Body of pancreas (tissue), 4 donors: Measurements from ENCODE around the gene YWHAQ. TPM values are rescaled to one million over a fixed set of nuclear protein-coding genes. Genes with fewer than 3 reads are reported as not detected.
"Not testable (repeated sequence)": the region's sequence is repeated elsewhere in the genome, so short reads cannot be mapped to it uniquely, and the experiment has no call there.

Source experiments
- ATAC-seq: fragments of 150-250 bp; one replicate; pipeline ENCODE4 v1.9.1; 2016
- DNase-seq, 4 donors: peaks; one replicate each; pipeline ENCODE4 v3.0.0-alpha.2; 2019
- H3K27ac ChIP-seq, 4 donors: fragments of 200-600 bp; sonication (generic); 1 replicate in 3 of 4; 2 replicates in 1 of 4; pipeline versions ENCODE4 v1.5.1 to v1.6.1; 2016 to 2019; ENCODE audit warnings: mild to moderate bottlenecking in 1 of 4, mixed read lengths in 1 of 4, moderate library complexity in 1 of 4
- H3K27me3 ChIP-seq, 2 donors: fragments of 200-600 bp; sonication (generic); one replicate each; pipeline ENCODE4 v1.6.0; 2016; ENCODE audit warnings: mild to moderate bottlenecking in 1 of 2
- H3K36me3 ChIP-seq, 2 donors: fragments of 200-600 bp; sonication (generic); replicated peaks in 1 of 2; 2 replicates each; pipeline ENCODE4 v1.5.1; 2016; ENCODE audit warnings: low read depth in 2 of 2; ENCODE audit not compliant: insufficient read depth in 1 of 2
- H3K4me1 ChIP-seq: fragments of 200-600 bp; sonication (generic); one replicate; pipeline ENCODE4 v1.6.0; 2016
- H3K4me3 ChIP-seq, 2 donors: fragments of 200-600 bp; sonication (generic); 1 replicate in 1 of 2; 2 replicates in 1 of 2; pipeline ENCODE4 v1.5.1; 2016 to 2019
- H3K9me3 ChIP-seq, 3 donors: fragments of 200-600 bp; sonication (generic); 1 replicate in 2 of 3; 2 replicates in 1 of 3; pipeline ENCODE4 v1.5.1; 2016
- POLR2A ChIP-seq, 3 donors: fragments of 450-650 bp; IDR thresholded peaks; one replicate each; pipeline ENCODE4 v1.6.1; 2016; ENCODE audit warnings: antibody characterized with exemption in 3 of 3, mild to moderate bottlenecking in 2 of 3
- WGBS, 2 donors: methylation state at CpG; one replicate each; pipeline ENCODE4 v1.1.5; 2017; 5-methylcytosine and 5-hydroxymethylcytosine counted together
- intact Hi-C: fragments of 100-400 bp; cut with DNase I; formaldehyde crosslinking; loops from one replicate; pipeline ENCODE4 v1.15.1; 2023
- total RNA-seq, 2 donors: library from RNA; depleted of rRNA; stranded (reverse); fragments of >200 nt; gene quantifications; one replicate each; pipeline ENCODE4 v1.1.0, GENCODE V29; 2016
- TF ChIP-seq, protein P1 (sequence below), 7 experiments: fragments of 450-650 bp in 4 of 7; fragments of 200-600 bp in 3 of 7; sonication (generic) in 3 of 7; IDR thresholded peaks; one replicate each; pipeline ENCODE4 v1.5.1; 2016 to 2019; ENCODE audit warnings: antibody characterized with exemption in 7 of 7

Gene YWHAQ
- total RNA-seq, 2 donors from 2014 or later = 69.2 to 132 TPM

DNA sequence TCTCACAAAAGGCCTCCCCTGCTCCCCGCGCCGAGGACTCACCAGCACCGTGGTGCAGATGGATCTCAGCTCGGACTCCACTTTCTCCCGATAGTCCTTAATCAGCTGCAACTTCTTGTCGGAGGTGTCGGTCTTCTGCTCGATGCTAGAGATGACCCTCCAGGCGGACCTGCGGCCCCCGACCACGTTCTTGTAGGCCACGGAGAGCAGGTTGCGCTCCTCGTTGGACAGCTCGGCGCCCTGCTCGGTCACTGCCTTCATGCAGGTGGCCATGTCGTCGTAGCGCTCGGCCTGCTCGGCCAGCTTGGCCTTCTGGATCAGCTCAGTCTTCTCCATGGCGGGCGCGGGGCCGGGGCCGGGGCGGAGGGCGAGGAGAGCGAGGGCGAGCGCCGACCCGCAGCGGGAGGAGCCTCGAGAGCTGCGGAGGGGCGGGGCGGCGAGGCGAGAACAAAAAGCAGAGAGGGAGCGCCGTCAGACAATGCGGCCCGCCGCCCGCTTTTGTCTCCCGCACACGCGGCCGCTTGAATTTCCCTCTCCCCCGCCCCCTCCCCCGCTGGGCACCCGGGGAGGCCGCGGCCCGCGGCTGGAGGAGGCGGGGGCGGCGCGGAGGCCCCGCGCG is 571 bp downstream of the YWHAQ start:
- H3K27ac ChIP-seq = peak overlapping the region; percentile 87 to 98 (median 94)
- peak overlapping the region; percentile 55 to 73 for H3K4me3 ChIP-seq
- peaks cover 43% of the 10 kb centered on the region for H3K4me1 ChIP-seq
- intact Hi-C loops = no loop called here
- no peak for TF ChIP-seq POLR2A (IDR thresholded peaks at IDR 0.05)
- TF ChIP-seq, protein P1, sequence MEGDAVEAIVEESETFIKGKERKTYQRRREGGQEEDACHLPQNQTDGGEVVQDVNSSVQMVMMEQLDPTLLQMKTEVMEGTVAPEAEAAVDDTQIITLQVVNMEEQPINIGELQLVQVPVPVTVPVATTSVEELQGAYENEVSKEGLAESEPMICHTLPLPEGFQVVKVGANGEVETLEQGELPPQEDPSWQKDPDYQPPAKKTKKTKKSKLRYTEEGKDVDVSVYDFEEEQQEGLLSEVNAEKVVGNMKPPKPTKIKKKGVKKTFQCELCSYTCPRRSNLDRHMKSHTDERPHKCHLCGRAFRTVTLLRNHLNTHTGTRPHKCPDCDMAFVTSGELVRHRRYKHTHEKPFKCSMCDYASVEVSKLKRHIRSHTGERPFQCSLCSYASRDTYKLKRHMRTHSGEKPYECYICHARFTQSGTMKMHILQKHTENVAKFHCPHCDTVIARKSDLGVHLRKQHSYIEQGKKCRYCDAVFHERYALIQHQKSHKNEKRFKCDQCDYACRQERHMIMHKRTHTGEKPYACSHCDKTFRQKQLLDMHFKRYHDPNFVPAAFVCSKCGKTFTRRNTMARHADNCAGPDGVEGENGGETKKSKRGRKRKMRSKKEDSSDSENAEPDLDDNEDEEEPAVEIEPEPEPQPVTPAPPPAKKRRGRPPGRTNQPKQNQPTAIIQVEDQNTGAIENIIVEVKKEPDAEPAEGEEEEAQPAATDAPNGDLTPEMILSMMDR (IDR thresholded peaks at IDR 0.05) = no peak
- H3K27me3 ChIP-seq = no peaks in the 10 kb centered on the region
- no peaks in the 10 kb centered on the region for H3K36me3 ChIP-seq
- H3K9me3 ChIP-seq = no peaks in the 10 kb centered on the region
- 0 to 1% methylated on average over 6 to 64 of the region's 67 CpGs for WGBS, 2 donors
- DNase-seq = peak; percentile 79 to 84 (median 81)
- peak; percentile 71 for ATAC-seq

DNA sequence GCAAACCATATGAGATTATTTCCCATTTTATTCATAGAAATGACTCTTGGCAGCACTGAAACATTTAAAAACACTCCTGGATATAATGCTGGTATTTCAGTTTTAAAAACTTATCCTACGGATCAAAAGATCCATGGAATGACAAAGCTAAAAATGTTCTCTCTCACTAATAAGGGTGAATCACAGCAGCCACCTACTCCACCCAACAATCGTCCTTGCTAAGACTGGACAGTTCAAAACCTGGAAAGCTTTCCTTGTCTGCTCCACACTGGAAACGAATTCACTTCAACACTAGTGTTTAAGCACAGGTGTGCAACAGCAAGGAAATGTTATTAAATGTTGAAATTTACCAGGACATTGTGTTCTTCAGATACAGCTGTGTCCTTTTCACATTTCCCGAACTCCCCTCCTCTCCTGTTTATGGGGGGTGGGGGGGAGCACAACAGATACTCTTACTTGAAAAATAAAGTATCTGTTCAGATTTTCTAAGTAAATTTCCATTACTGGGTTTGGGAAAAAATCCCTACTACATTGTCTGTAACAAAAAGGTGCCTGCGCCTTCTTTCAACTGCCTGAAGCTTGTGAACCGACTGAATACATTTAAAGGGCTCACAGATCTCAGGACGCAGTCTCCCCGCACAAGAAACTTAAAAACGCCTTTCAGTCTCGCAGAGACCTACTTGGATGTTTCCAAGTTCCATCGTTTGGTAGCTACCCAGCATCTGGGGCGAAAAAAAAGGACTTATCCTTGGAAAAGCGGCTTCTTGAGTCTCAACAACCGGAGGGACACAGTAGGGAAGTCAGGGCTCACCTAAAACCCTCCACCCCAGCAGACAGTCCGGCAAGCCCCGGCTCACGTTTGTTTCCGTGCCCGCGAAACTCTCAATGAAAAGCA is 1.3 kb downstream of the YWHAQ start:
- TF ChIP-seq POLR2A (IDR thresholded peaks at IDR 0.05) = peak in 2 of 3 donors; percentile 46 to 48
- TF ChIP-seq, protein P1 (IDR thresholded peaks at IDR 0.05) = no peak
- no peaks in the 10 kb centered on the region for H3K27me3 ChIP-seq
- no peaks in the 10 kb centered on the region for H3K36me3 ChIP-seq
- WGBS, 2 donors = 4 to 5% methylated on average over 17 to 20 of the region's 20 CpGs
- H3K4me3 ChIP-seq = peak overlapping the region; percentile 55 to 73
- intact Hi-C loops = no loop called here
- H3K9me3 ChIP-seq = no peaks in the 10 kb centered on the region
- H3K4me1 ChIP-seq = peaks cover 51% of the 10 kb centered on the region
- H3K27ac ChIP-seq = peak overlapping the region; percentile 87 to 98 (median 94)
- DNase-seq = peak in 1 of 4 donors; percentile 28
- ATAC-seq = no peak

DNA sequence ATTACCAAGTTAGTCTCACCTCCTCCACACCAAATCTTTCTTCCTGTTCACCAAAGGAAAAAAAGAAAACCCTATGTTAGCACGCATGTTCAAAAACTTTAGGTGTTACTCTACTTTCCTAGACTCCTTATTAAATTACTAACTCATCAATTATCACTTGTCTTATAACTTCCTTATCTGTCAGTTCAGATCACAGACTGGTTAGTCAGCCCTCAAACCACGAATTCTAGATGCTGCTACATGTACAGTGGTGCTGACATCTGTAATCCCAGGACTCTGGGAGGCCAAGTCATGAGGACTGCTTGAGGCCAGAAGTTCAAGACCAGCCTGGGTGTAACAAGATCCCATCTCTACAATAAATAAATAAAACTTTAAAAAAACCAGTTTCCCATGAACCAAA is 3.5 kb downstream of the YWHAQ start:
- ATAC-seq (no peak), DNase-seq (no peak)
- Histone ChIP-seq H3K4me3 (no peak overlapping the region), H3K4me1 (peaks cover 65% of the 10 kb centered on the region), H3K27me3 (no peaks in the 10 kb centered on the region), H3K27ac (peak overlapping the region in 1 of 4 donors; percentile 91), H3K36me3 (no peaks in the 10 kb centered on the region), H3K9me3 (no peaks in the 10 kb centered on the region)
- WGBS, 2 donors = 50 to 56% methylated on average over 2 of the region's 2 CpGs
- intact Hi-C loops = no loop called here
- TF ChIP-seq, protein P1 (IDR thresholded peaks at IDR 0.05) = no peak
- no peak for TF ChIP-seq POLR2A (IDR thresholded peaks at IDR 0.05)

DNA sequence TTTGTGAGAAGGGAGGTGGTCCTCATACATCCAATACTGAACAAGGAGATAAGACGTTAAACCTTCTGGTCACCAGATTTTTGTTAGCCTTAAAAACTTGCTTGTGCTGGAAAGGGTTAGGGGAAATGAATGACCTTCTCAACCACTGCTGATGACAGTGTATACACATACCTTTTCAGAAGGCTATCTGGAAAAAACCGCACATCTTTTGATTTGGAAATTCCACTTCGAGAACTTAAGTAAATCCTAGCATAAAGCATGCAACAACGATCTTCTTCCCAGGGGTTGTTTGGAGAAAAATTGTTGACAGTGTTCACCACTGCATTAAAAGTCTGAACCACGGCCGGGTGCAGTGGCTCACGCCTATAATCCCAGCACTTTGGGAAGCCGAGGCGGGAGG is 7.6 kb downstream of the YWHAQ start:
- intact Hi-C loops = no loop called here
- 72 to 81% methylated on average over 9 of the region's 9 CpGs for WGBS, 2 donors
- no peak for DNase-seq

DNA sequence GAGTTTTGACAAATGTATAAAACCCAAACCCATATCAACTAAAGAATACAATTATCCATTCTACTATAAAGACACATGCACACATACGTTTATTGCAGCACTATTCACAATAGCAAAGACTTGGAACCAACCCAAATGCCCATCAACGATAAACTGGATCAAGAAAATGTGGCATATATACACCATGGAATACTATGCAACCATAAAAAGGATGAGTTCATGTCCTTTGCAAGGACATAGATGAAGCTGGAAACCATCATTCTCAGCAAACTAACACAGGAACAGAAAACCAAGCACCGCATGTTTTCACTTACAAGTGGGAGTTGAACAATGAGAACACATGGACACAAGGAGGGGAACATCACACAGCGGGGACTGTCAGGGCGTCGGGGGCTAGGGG is 9.1 kb downstream of the YWHAQ start:
- intact Hi-C loops = not testable (repeated sequence)

More for the DNA sequence above, 7.6 kb downstream of the YWHAQ start:
- TF ChIP-seq, protein P1 (IDR thresholded peaks at IDR 0.05) = no peak
- no peak for TF ChIP-seq POLR2A (IDR thresholded peaks at IDR 0.05)
- ATAC-seq = no peak
- H3K36me3 ChIP-seq = no peaks in the 10 kb centered on the region
- no peaks in the 10 kb centered on the region for H3K27me3 ChIP-seq
- H3K4me3 ChIP-seq = no peak overlapping the region
- H3K9me3 ChIP-seq = no peaks in the 10 kb centered on the region
- H3K27ac ChIP-seq = no peak overlapping the region
- H3K4me1 ChIP-seq = peaks cover 79% of the 10 kb centered on the region

More for the DNA sequence above, 9.1 kb downstream of the YWHAQ start:
- not testable (repeated sequence) for H3K4me3 ChIP-seq, DNase-seq, H3K27ac ChIP-seq, H3K9me3 ChIP-seq, ATAC-seq, H3K36me3 ChIP-seq, H3K27me3 ChIP-seq
- peaks cover 64% of the 10 kb centered on the region for H3K4me1 ChIP-seq
- WGBS, 2 donors = 82 to 84% methylated on average over 6 of the region's 6 CpGs
